HepG2 (cell line): ENCODE measurements around the gene RABIF. TPM values are rescaled to one million over a fixed set of nuclear protein-coding genes. Genes with fewer than 3 reads are reported as not detected.
A peak's percentile ranks its signal among the peaks of the same experiment; 100 is the strongest.

Source experiments
- EP300 ChIP-seq, 3 experiments: sonication (generic) in 1 of 3; formaldehyde crosslinking in 1 of 3; IDR thresholded peaks; 2 replicates each; pipeline versions ENCODE4 v1.5.1 to v1.6.1; 2011 to 2020; ENCODE audit warnings: low read depth in 2 of 3, low read length in 2 of 3, borderline replicate concordance in 1 of 3, improper control_type of control experiment in 1 of 3, mild to moderate bottlenecking in 1 of 3, missing genetic modification reagents in 1 of 3, moderate library complexity in 1 of 3
- ESRRA ChIP-seq: sonication (generic); formaldehyde crosslinking; IDR thresholded peaks from 2 replicates; pipeline ENCODE4 v1.5.1; 2020; ENCODE audit warnings: mild to moderate bottlenecking, low read depth, missing genetic modification reagents
- EZH2 ChIP-seq: conservative IDR thresholded peaks from 2 replicates; pipeline ENCODE4 v1.6.1; 2012; ENCODE audit warnings: mild to moderate bottlenecking, low read depth, low read length, moderate library complexity
- GATA4 ChIP-seq: sonication (generic); IDR thresholded peaks from 2 replicates; pipeline ENCODE4 v1.6.1; 2016; ENCODE audit warnings: antibody characterized with exemption, low read depth, borderline replicate concordance
- HMG20B ChIP-seq: conservative IDR thresholded peaks from 2 replicates; pipeline ENCODE4 v1.6.1; 2016; ENCODE audit warnings: missing genetic modification reagents, missing compliant biosample characterization
- HNF4A ChIP-seq: sonication (generic); formaldehyde crosslinking; IDR thresholded peaks from 2 replicates; pipeline ENCODE4 v1.4.0; 2020; ENCODE audit warnings: missing genetic modification reagents
- HNF4G ChIP-seq, 2 experiments: sonication (generic) in 1 of 2; formaldehyde crosslinking in 1 of 2; IDR thresholded peaks; 2 replicates each; pipeline versions ENCODE4 v1.4.0 to v1.6.1; 2011 to 2020; ENCODE audit warnings: borderline replicate concordance in 2 of 2, low read depth in 2 of 2, mild to moderate bottlenecking in 2 of 2, low read length in 1 of 2, missing genetic modification reagents in 1 of 2, moderate library complexity in 1 of 2
- IRX3 ChIP-seq: sonication (generic); formaldehyde crosslinking; IDR thresholded peaks from 2 replicates; pipeline ENCODE4 v1.8.1; 2023; ENCODE audit warnings: mild to moderate bottlenecking, low read depth, missing genetic modification reagents, borderline replicate concordance
- LCORL ChIP-seq, 2 experiments: fragments of 450-650 bp in 1 of 2; sonication (generic) in 1 of 2; formaldehyde crosslinking in 1 of 2; IDR thresholded peaks; 2 replicates each; pipeline versions ENCODE4 v1.5.0 to v1.6.1; 2017 to 2020; ENCODE audit warnings: antibody characterized with exemption in 1 of 2, missing genetic modification reagents in 1 of 2
- MED8 ChIP-seq: sonication (generic); formaldehyde crosslinking; IDR thresholded peaks from 2 replicates; pipeline ENCODE4 v1.8.1; 2023; ENCODE audit warnings: mild to moderate bottlenecking, missing genetic modification reagents; ENCODE audit not compliant: insufficient replicate concordance
- MIER2 ChIP-seq: IDR thresholded peaks from 2 replicates; pipeline ENCODE4 v1.6.1; 2016; ENCODE audit warnings: missing biosample characterization, missing genetic modification reagents
- NCOA2 ChIP-seq: sonication (generic); formaldehyde crosslinking; IDR thresholded peaks from 2 replicates; pipeline ENCODE4 v1.8.0; 2022; ENCODE audit warnings: inconsistent platforms
- POLR2G ChIP-seq: fragments of 200-400 bp; formaldehyde crosslinking; IDR thresholded peaks from 2 replicates; pipeline ENCODE4 v1.6.1; 2018; ENCODE audit warnings: mild to moderate bottlenecking, low read depth, low read length, moderate library complexity
- RFX1 ChIP-seq: fragments of 450-650 bp; IDR thresholded peaks from 2 replicates; pipeline ENCODE4 v1.6.1; 2017
- SALL1 ChIP-seq: sonication (generic); formaldehyde crosslinking; IDR thresholded peaks from 2 replicates; pipeline ENCODE4 v1.8.0; 2022; ENCODE audit warnings: mild to moderate bottlenecking, missing genetic modification reagents
- SNRNP70 ChIP-seq: fragments of 200-400 bp; formaldehyde crosslinking; IDR thresholded peaks from 2 replicates; pipeline ENCODE4 v1.6.1; 2017; ENCODE audit warnings: mild to moderate bottlenecking, low read depth, low read length, moderate library complexity
- ZNF124 ChIP-seq: sonication (generic); formaldehyde crosslinking; IDR thresholded peaks from 2 replicates; pipeline ENCODE4 v1.4.0; 2020; ENCODE audit warnings: missing genetic modification reagents
- ZNF556 ChIP-seq: sonication (generic); formaldehyde crosslinking; IDR thresholded peaks from 2 replicates; pipeline ENCODE4 v1.4.0; 2020; ENCODE audit warnings: mild to moderate bottlenecking, missing genetic modification reagents, borderline replicate concordance
- ZNF605 ChIP-seq: sonication (generic); formaldehyde crosslinking; IDR thresholded peaks from 2 replicates; pipeline ENCODE4 v1.8.0; 2022; ENCODE audit warnings: mild to moderate bottlenecking, missing genetic modification reagents
- polyA plus RNA-seq, 8 experiments: library from polyadenylated mRNA; depleted of rRNA in 3 of 8; stranded (reverse) in 7 of 8; unstranded in 1 of 8; fragments of >200 nt; fragmentation: Illumina TruSeq in 4 of 8; extraction: Trizol in 4 of 8; gene quantifications; 2 replicates each; pipeline versions ENCODE4 v1.2.1 to v1.2.3, GENCODE V29; 2011 to 2016; ENCODE audit warnings: low read depth in 4 of 8, missing spikeins in 1 of 8, mixed read lengths in 1 of 8; ENCODE audit not compliant: insufficient read depth in 1 of 8
- total RNA-seq, 5 experiments: library from RNA; depleted of rRNA; stranded (reverse); fragments of >200 nt; fragmentation: Illumina TruSeq; extraction: Trizol; gene quantifications; 2 replicates each; pipeline ENCODE4 v1.2.3, GENCODE V29; 2016; ENCODE audit warnings: low read depth in 1 of 5
- TF ChIP-seq, protein P1 (sequence below): IDR thresholded peaks from 2 replicates; pipeline ENCODE4 v1.6.1; 2016
- TF ChIP-seq, protein P2 (sequence below): sonication (generic); formaldehyde crosslinking; IDR thresholded peaks from 2 replicates; pipeline ENCODE4 v1.8.0; 2022; ENCODE audit warnings: mild to moderate bottlenecking, missing genetic modification reagents; ENCODE audit not compliant: insufficient replicate concordance
- TF ChIP-seq, protein P3 (sequence below): sonication (generic); formaldehyde crosslinking; IDR thresholded peaks from 2 replicates; pipeline ENCODE4 v1.8.0; 2022; ENCODE audit warnings: mild to moderate bottlenecking, missing genetic modification reagents, moderate library complexity
- TF ChIP-seq, protein P4 (sequence below): sonication (generic); formaldehyde crosslinking; IDR thresholded peaks from 2 replicates; pipeline ENCODE4 v1.4.0; 2020; ENCODE audit warnings: missing genetic modification reagents

Gene RABIF
- total and polyA plus RNA-seq, 2 of the 13 experiments (the other 11 are each of a cell fraction or from before 2014, with no cell fraction given) = 7.6 to 8.3 TPM

DNA sequence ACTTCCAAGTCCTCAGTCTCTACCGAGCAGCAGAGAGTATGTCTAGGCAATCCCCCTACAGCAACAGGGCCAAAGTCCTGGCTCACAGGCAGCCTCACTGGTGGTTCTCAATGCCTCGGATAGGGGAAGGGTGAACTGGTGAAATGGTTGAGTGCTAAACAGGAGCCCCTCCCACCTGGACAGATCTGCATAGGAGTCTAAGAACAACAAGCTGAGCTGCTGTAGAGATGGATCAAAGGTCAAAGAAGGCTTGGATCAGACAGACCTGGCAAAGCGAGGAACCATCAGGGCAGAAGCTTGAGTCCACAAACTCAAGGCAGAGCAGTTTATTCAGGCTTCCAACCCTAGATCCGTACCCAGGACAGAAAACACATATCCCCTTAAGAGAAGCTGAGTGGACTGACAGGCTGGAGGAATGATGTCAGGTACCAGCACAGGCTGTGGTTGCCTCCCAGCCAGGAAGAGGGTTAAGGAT is 31.8 kb downstream of the RABIF start (continued):
- TF ChIP-seq POLR2G (peak; percentile 40; the same call in 1 of the 2 replicates), HNF4G (IDR thresholded peaks at IDR 0.05; ENCODE audit: borderline replicate concordance, low read depth, low read length) (peak; percentile 47), HNF4G (CRISPR knock-in tag; IDR thresholded peaks at IDR 0.05; ENCODE audit: borderline replicate concordance, low read depth) (peak; percentile 83; the same call in 1 of the 2 replicates), SNRNP70 (no peak), NCOA2 (0 out of 2 replicates have a peak, but pooled peaks have one; percentile 27), ESRRA (CRISPR knock-in tag) (no peak), RFX1 (no peak), EZH2 (no peak), MIER2 (no peak), MED8 (CRISPR knock-in tag) (no peak), ZNF124 (CRISPR knock-in tag) (0 out of 2 replicates have a peak, but pooled peaks have one; percentile 35), LCORL (IDR thresholded peaks at IDR 0.05) (no peak), LCORL (CRISPR knock-in tag; IDR thresholded peaks at IDR 0.05) (no peak), IRX3 (CRISPR knock-in tag) (no peak), GATA4 (no peak), HNF4A (CRISPR knock-in tag) (peak; percentile 91), HMG20B (CRISPR knock-in tag) (no peak), ZNF605 (CRISPR knock-in tag) (peak; percentile 68; the same call in 1 of the 2 replicates), SALL1 (CRISPR knock-in tag) (peak; percentile 40; the same call in 1 of the 2 replicates), EP300 (IDR thresholded peaks at IDR 0.05; ENCODE audit: low read depth in 2 of 2, low read length in 2 of 2) (peak in 1 of 2 experiments; percentile 47; a peak in 1 of 4 replicates), EP300 (CRISPR knock-in tag; IDR thresholded peaks at IDR 0.05; ENCODE audit: borderline replicate concordance) (no peak), ZNF556 (CRISPR knock-in tag) (no peak)
- TF ChIP-seq, protein P1, sequence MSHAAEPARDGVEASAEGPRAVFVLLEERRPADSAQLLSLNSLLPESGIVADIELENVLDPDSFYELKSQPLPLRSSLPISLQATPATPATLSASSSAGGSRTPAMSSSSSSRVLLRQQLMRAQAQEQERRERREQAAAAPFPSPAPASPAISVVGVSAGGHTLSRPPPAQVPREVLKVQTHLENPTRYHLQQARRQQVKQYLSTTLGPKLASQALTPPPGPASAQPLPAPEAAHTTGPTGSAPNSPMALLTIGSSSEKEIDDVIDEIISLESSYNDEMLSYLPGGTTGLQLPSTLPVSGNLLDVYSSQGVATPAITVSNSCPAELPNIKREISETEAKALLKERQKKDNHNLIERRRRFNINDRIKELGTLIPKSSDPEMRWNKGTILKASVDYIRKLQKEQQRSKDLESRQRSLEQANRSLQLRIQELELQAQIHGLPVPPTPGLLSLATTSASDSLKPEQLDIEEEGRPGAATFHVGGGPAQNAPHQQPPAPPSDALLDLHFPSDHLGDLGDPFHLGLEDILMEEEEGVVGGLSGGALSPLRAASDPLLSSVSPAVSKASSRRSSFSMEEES (CRISPR knock-in tag) = no peak
- TF ChIP-seq, protein P2, sequence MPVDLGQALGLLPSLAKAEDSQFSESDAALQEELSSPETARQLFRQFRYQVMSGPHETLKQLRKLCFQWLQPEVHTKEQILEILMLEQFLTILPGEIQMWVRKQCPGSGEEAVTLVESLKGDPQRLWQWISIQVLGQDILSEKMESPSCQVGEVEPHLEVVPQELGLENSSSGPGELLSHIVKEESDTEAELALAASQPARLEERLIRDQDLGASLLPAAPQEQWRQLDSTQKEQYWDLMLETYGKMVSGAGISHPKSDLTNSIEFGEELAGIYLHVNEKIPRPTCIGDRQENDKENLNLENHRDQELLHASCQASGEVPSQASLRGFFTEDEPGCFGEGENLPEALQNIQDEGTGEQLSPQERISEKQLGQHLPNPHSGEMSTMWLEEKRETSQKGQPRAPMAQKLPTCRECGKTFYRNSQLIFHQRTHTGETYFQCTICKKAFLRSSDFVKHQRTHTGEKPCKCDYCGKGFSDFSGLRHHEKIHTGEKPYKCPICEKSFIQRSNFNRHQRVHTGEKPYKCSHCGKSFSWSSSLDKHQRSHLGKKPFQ (CRISPR knock-in tag) = no peak
- TF ChIP-seq, protein P3, sequence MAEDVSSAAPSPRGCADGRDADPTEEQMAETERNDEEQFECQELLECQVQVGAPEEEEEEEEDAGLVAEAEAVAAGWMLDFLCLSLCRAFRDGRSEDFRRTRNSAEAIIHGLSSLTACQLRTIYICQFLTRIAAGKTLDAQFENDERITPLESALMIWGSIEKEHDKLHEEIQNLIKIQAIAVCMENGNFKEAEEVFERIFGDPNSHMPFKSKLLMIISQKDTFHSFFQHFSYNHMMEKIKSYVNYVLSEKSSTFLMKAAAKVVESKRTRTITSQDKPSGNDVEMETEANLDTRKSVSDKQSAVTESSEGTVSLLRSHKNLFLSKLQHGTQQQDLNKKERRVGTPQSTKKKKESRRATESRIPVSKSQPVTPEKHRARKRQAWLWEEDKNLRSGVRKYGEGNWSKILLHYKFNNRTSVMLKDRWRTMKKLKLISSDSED = no peak
- TF ChIP-seq, protein P4, sequence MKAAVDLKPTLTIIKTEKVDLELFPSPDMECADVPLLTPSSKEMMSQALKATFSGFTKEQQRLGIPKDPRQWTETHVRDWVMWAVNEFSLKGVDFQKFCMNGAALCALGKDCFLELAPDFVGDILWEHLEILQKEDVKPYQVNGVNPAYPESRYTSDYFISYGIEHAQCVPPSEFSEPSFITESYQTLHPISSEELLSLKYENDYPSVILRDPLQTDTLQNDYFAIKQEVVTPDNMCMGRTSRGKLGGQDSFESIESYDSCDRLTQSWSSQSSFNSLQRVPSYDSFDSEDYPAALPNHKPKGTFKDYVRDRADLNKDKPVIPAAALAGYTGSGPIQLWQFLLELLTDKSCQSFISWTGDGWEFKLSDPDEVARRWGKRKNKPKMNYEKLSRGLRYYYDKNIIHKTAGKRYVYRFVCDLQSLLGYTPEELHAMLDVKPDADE = no peak
